Colonic mucosa (tissue), 4 donors: Measurements from ENCODE around the gene NDUFA7. TPM values are rescaled to one million over a fixed set of nuclear protein-coding genes. Genes with fewer than 3 reads are reported as not detected.

Source experiments
- DNase-seq: peaks from one replicate; pipeline ENCODE4 v3.0.0-alpha.2; 2020
- H3K27ac ChIP-seq: fragments of 200-600 bp; one replicate; pipeline ENCODE4 v1.8.0; 2021
- H3K27me3 ChIP-seq: fragments of 200-600 bp; one replicate; pipeline ENCODE4 v1.8.0; 2021
- H3K36me3 ChIP-seq: fragments of 200-600 bp; one replicate; pipeline ENCODE4 v1.8.0; 2021
- H3K4me1 ChIP-seq: fragments of 200-600 bp; one replicate; pipeline ENCODE4 v1.8.0; 2021; ENCODE audit warnings: mild to moderate bottlenecking
- H3K4me3 ChIP-seq: fragments of 200-600 bp; one replicate; pipeline ENCODE4 v1.8.0; 2021
- H3K9ac ChIP-seq, 2 donors: one replicate each; pipeline ENCODE4 v1.7.0; 2013; ENCODE audit warnings: control low read depth in 2 of 2, low read depth in 2 of 2, low read length in 2 of 2
- H3K9me3 ChIP-seq: fragments of 200-600 bp; one replicate; pipeline ENCODE4 v1.8.0; 2021
- CTCF ChIP-seq: fragments of 200-600 bp; IDR thresholded peaks from one replicate; pipeline ENCODE4 v1.8.0; 2022; ENCODE audit warnings: antibody characterized with exemption, mild to moderate bottlenecking
- intact Hi-C: fragments of 100-400 bp; cut with DNase I; formaldehyde crosslinking; loops from one replicate; pipeline ENCODE4 v1.14.1; 2022
- total RNA-seq, 2 donors: library from RNA; stranded (reverse); fragmentation: NEBNext Ultra II Directional in 1 of 2; extraction: Animal tissue kit (Norgen Biotek cat#: 25700) in 1 of 2; gene quantifications; one replicate each; pipeline ENCODE4 v1.2.1, GENCODE V29; 2021
- donor health status: healthy.
- donor health status: DM: no; HTN: no; CAD: no.
- donor health status: DM: no; HTN: no; CAD: no.

NDUFA7 gene
- total RNA-seq: 10 to 100 TPM; 57.4 to 58.3 TPM

GRCh38 chr19:8321067-8321985 is at the start of gene NDUFA7, which contains the start of gene RPS28:
Gene NDUFA7, minus strand, starts transcription at chr19:8321375. Its CDS starts 17 bp downstream, at chr19:8321358.
Gene RPS28, plus strand, starts transcription at chr19:8321496. Its CDS starts 35 bp downstream, at chr19:8321531.
- Histone ChIP-seq H3K9ac (peak within 1 kb of the TSS; percentile 90 to 94), H3K9me3 (no peaks in the 10 kb centered on the region), H3K36me3 (no peaks in the 10 kb centered on the region), H3K4me3 (peak within 1 kb of the TSS; percentile 97), H3K4me1 (no peaks in the 10 kb centered on the region), H3K27ac (peak within 1 kb of the TSS; percentile 88), H3K27me3 (no peaks in the 10 kb centered on the region)
- DNase-seq: peak; percentile 98
- intact Hi-C loops: loop anchor here (5.0 kb wide), 1 partner anchor 49 kb away; no protein-coding TSS in a partner anchor
- no peak for TF ChIP-seq CTCF

- intact Hi-C loops: no loop called here
- peak overlapping the region in 1 of 2 donors; percentile 31 for H3K9ac ChIP-seq
- no peak for TF ChIP-seq CTCF
- H3K27ac ChIP-seq: no peak overlapping the region
- H3K9me3 ChIP-seq: no peaks in the 10 kb centered on the region
- DNase-seq: no peak
- H3K4me1 ChIP-seq: peaks cover 8% of the 10 kb centered on the region
- no peak overlapping the region for H3K4me3 ChIP-seq
- H3K36me3 ChIP-seq: no peaks in the 10 kb centered on the region
- H3K27me3 ChIP-seq: no peaks in the 10 kb centered on the region
Measured at GRCh38 chr19:8370176-8371010, 49.2 kb upstream of the NDUFA7 start.

GRCh38 chr19:8367327-8368001 is 46.3 kb upstream of the NDUFA7 start:
- no peak overlapping the region for H3K4me3 ChIP-seq
- peak overlapping the region in 1 of 2 donors; percentile 40 for H3K9ac ChIP-seq
- intact Hi-C loops: no loop called here
- peaks cover 17% of the 10 kb centered on the region for H3K4me1 ChIP-seq
- TF ChIP-seq CTCF: no peak
- peak; percentile 79 for DNase-seq
- H3K27ac ChIP-seq: peak overlapping the region; percentile 18
- H3K9me3 ChIP-seq: no peaks in the 10 kb centered on the region
- no peaks in the 10 kb centered on the region for H3K27me3 ChIP-seq
- no peaks in the 10 kb centered on the region for H3K36me3 ChIP-seq

GRCh38 chr19:8366961-8367326 is 45.8 kb upstream of the NDUFA7 start:
- H3K4me3 ChIP-seq: no peak overlapping the region

More at GRCh38 chr19:8366961-8367326, 45.8 kb upstream of the NDUFA7 start:
- Histone ChIP-seq H3K4me1 (peaks cover 17% of the 10 kb centered on the region), H3K9me3 (no peaks in the 10 kb centered on the region), H3K9ac (peak overlapping the region in 1 of 2 donors; percentile 2), H3K27me3 (no peaks in the 10 kb centered on the region), H3K36me3 (no peaks in the 10 kb centered on the region), H3K27ac (peak overlapping the region; percentile 18)
- TF ChIP-seq CTCF: no peak
- intact Hi-C loops: no loop called here
- no peak for DNase-seq
